Caco-2 (cell line): ENCODE data around the gene BRIP1. TPM values are rescaled to one million over a fixed set of nuclear protein-coding genes. Genes with fewer than 3 reads are reported as not detected.

Experiments used
- BruUV-seq: library from RNA; stranded (reverse); fragments of 400-500 nt; replicated peaks from 2 replicates; lab custom pipeline; 2021; lab: Mats Ljungman, UMichigan
- CTCF ChIA-PET: fragments of 300-600 bp; sonication (Branson Sonifier 250); formaldehyde crosslinking; loops from one replicate; lab custom pipeline; 2022; ENCODE audit warnings: antibody characterized with exemption; lab: Charles Lee
- POLR2A ChIA-PET: fragments of 300-600 bp; sonication (Branson Sonifier 250); formaldehyde crosslinking; loops from one replicate; lab custom pipeline; 2022; ENCODE audit warnings: antibody characterized with exemption; lab: Charles Lee
- DNase-seq, 2 experiments: peaks; one replicate each; pipeline versions ENCODE4 v3.0.0 to v3.0.0-alpha.2; 2020 to 2022
- H3K27me3 ChIP-seq: replicated peaks from 2 replicates; pipeline ENCODE4 v1.6.0; 2011; ENCODE audit warnings: low read length; ENCODE audit not compliant: control insufficient read depth, insufficient read depth
- H3K36me3 ChIP-seq: 2 replicates; pipeline ENCODE4 v1.5.1; 2011; ENCODE audit warnings: low read length; ENCODE audit not compliant: control insufficient read depth, insufficient read depth
- H3K4me1 ChIP-seq: fragments of 250-450 bp; sonication (Bioruptor Pico); 2 replicates; pipeline ENCODE4 v1.5.1; 2020; ENCODE audit warnings: mild to moderate bottlenecking
- H3K4me3 ChIP-seq: 2 replicates; pipeline ENCODE4 v1.5.1; 2011; ENCODE audit warnings: low read depth, mild to moderate bottlenecking, control low read depth, low read length
- H3K9me3 ChIP-seq: fragments of 250-450 bp; sonication (Bioruptor Pico); 2 replicates; pipeline ENCODE4 v1.5.1; 2020; ENCODE audit warnings: mild to moderate bottlenecking, moderate library complexity
- H3K27ac Mint-ChIP-seq: one replicate; pipeline ENCODE4 v1.8.0; 2022; ENCODE audit warnings: mixed read lengths; ENCODE audit not compliant: unreplicated experiment
- H3K27me3 Mint-ChIP-seq: one replicate; pipeline ENCODE4 v1.8.0; 2022; ENCODE audit warnings: mixed read lengths; ENCODE audit not compliant: insufficient read depth, unreplicated experiment
- H3K36me3 Mint-ChIP-seq: one replicate; pipeline ENCODE4 v1.8.0; 2022; ENCODE audit warnings: mild to moderate bottlenecking, mixed read lengths; ENCODE audit not compliant: insufficient read depth, unreplicated experiment
- H3K4me1 Mint-ChIP-seq: one replicate; pipeline ENCODE4 v1.8.0; 2022; ENCODE audit warnings: low read depth, mixed read lengths; ENCODE audit not compliant: unreplicated experiment
- H3K4me3 Mint-ChIP-seq: one replicate; pipeline ENCODE4 v1.8.0; 2022; ENCODE audit warnings: mild to moderate bottlenecking, moderate library complexity, mixed read lengths; ENCODE audit not compliant: unreplicated experiment
- H3K9me3 Mint-ChIP-seq: one replicate; pipeline ENCODE4 v1.8.0; 2022; ENCODE audit warnings: mixed read lengths; ENCODE audit not compliant: unreplicated experiment
- CTCF ChIP-seq, 2 experiments: fragments of 200-600 bp in 1 of 2; IDR thresholded peaks; 1 replicate in 1 of 2; 2 replicates in 1 of 2; pipeline versions ENCODE4 v1.5.1 to v1.8.0; 2011 to 2022; ENCODE audit warnings: antibody characterized with exemption in 1 of 2, control low read depth in 1 of 2, inconsistent platforms in 1 of 2, low read depth in 1 of 2, low read length in 1 of 2, mild to moderate bottlenecking in 1 of 2, moderate library complexity in 1 of 2; ENCODE audit not compliant: insufficient read depth in 1 of 2, severe bottlenecking in 1 of 2, unreplicated experiment in 1 of 2
- intact Hi-C: fragments of 100-400 bp; cut with micrococcal nuclease; formaldehyde crosslinking; loops from one replicate; pipeline ENCODE4 v1.10.0; 2022; ENCODE audit not compliant: unreplicated experiment
- total RNA-seq: library from RNA; stranded (reverse); gene quantifications from 2 replicates; pipeline ENCODE4 v1.2.3, GENCODE V29; 2022

BRIP1 gene
- total RNA-seq, 1 experiment from 2014 or later = 18.3 TPM

- Histone ChIP-seq H3K9me3 (no peaks in the 10 kb centered on the region), H3K4me1 (no peaks in the 10 kb centered on the region), H3K27me3 (no peaks in the 10 kb centered on the region), H3K36me3 (no peaks in the 10 kb centered on the region), H3K4me3 (no peak overlapping the region)
- H3K27ac Mint-ChIP-seq = no peak overlapping the region
- no peak for DNase-seq
- H3K27me3 Mint-ChIP-seq = peaks cover 12% of the 10 kb centered on the region
- intact Hi-C loops = no loop called here
- no peaks in the 10 kb centered on the region for H3K36me3 Mint-ChIP-seq
- ChIA-PET CTCF (no interaction called here), POLR2A (no interaction called here)
- TF ChIP-seq CTCF (IDR thresholded peaks at IDR 0.05; ENCODE audit: insufficient read depth in 1 of 2, low read depth in 1 of 2, low read length in 1 of 2, severe bottlenecking in 1 of 2, unreplicated experiment in 1 of 2) = no peak
- no peak overlapping the region for H3K4me3 Mint-ChIP-seq
- no peaks in the 10 kb centered on the region for H3K9me3 Mint-ChIP-seq
- H3K4me1 Mint-ChIP-seq = no peaks in the 10 kb centered on the region
- BruUV-seq = no TSS peak
Measured at GRCh38 chr17:61657338-61657737, 206.0 kb downstream of the BRIP1 start.

DNA sequence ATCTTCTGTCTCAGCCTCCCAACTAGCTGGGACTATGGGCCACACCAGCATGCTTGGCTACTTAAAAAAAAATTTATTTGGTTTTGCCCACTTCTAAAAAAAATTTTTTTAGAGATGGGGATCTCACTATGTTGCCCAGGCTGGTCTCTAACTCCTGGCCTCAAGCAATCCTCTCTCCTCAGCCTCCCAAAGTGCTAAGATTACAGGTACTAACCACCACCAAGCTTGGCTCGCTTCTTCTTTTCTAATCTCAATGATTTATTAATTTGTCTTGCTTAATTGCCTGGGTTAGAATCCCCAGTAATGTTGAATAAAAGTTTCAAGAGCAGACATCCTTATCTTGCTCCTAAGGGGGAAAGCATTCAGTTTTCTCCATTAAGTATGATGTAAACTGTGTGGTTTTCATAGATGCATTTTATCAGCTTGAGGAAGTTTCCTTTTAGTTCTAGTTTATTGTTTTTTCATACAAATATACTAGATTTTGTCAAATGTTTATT is 206.6 kb downstream of the BRIP1 start:
- H3K9me3 ChIP-seq = no peaks in the 10 kb centered on the region
- H3K27ac Mint-ChIP-seq = no peak overlapping the region
- no TSS peak for BruUV-seq
- TF ChIP-seq CTCF (IDR thresholded peaks at IDR 0.05; ENCODE audit: insufficient read depth in 1 of 2, low read depth in 1 of 2, low read length in 1 of 2, severe bottlenecking in 1 of 2, unreplicated experiment in 1 of 2) = no peak
- no peaks in the 10 kb centered on the region for H3K4me1 Mint-ChIP-seq
- no peak for DNase-seq
- H3K4me1 ChIP-seq = no peaks in the 10 kb centered on the region
- no peak overlapping the region for H3K4me3 Mint-ChIP-seq
- H3K4me3 ChIP-seq = no peak overlapping the region
- no peaks in the 10 kb centered on the region for H3K36me3 Mint-ChIP-seq
- intact Hi-C loops = no loop called here
- POLR2A ChIA-PET = no interaction called here
- no peaks in the 10 kb centered on the region for H3K36me3 ChIP-seq
- H3K27me3 Mint-ChIP-seq = peaks cover 9% of the 10 kb centered on the region
- peaks cover 4% of the 10 kb centered on the region for H3K9me3 Mint-ChIP-seq
- no peaks in the 10 kb centered on the region for H3K27me3 ChIP-seq
- CTCF ChIA-PET = no interaction called here

DNA sequence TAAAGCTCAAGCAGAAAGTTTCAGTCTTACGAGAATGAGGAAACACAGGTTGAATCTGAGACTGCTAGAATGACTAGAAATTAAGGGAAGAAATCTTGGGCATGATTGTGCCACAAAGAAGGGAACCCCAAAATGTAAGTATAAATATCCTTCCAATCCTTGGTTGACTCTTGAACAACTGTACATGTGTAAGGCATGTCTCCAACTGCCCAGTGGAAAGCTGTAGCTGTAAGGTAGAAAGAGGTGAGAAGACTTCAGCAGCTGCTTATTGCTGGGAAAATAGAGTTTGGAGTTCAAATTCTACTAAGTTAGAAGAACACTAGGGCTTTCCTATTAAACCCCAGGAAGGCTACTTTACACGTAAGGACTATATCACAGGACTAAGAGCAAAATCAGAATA is 212.6 kb downstream of the BRIP1 start:
- peaks cover 19% of the 10 kb centered on the region for H3K9me3 Mint-ChIP-seq
- CTCF ChIA-PET = interaction anchor here (0.5 kb wide), 1 partner anchor 14 kb away, joined by 5 read pairs; no protein-coding TSS in a partner anchor
- no peak for TF ChIP-seq CTCF (IDR thresholded peaks at IDR 0.05; ENCODE audit: insufficient read depth in 1 of 2, low read depth in 1 of 2, low read length in 1 of 2, severe bottlenecking in 1 of 2, unreplicated experiment in 1 of 2)
- no peak overlapping the region for H3K27ac Mint-ChIP-seq
- no peak overlapping the region for H3K4me3 ChIP-seq
- H3K36me3 ChIP-seq = no peaks in the 10 kb centered on the region
- H3K9me3 ChIP-seq = peaks cover 10% of the 10 kb centered on the region; the same call in 1 of the 2 replicates
- no peak for DNase-seq
- H3K4me1 ChIP-seq = no peaks in the 10 kb centered on the region
- intact Hi-C loops = no loop called here
- POLR2A ChIA-PET = no interaction called here
- H3K36me3 Mint-ChIP-seq = no peaks in the 10 kb centered on the region
- no peak overlapping the region for H3K4me3 Mint-ChIP-seq
- no peaks in the 10 kb centered on the region for H3K4me1 Mint-ChIP-seq
- H3K27me3 Mint-ChIP-seq = peaks cover 3% of the 10 kb centered on the region
- no TSS peak for BruUV-seq
- no peaks in the 10 kb centered on the region for H3K27me3 ChIP-seq
